ENCODE measurements around the gene F10.

F10 gene

DNA sequence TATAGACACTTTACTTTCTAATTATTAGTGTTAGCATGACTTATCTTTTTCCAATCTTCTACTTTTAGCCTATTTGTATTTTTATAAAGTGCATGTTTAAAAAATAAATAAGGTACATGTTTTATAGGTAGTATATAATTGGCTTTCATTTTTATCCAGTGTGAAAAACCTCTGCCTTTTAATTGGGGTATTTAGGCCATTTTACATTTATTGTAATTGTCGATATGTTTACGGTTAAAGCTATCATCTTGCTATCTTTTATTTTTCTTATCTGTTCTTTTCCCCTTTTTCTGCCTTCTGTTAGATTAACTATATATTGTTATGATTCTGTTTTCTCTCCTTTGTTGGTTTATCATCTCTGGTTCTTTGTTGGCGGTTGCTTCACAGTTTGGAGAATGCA lies 45.0 kb downstream of the F10 start:
- DNase-seq (ENCODE audit: low read depth in 1 of 2, low spot score in 1 of 2) = no peak

DNA sequence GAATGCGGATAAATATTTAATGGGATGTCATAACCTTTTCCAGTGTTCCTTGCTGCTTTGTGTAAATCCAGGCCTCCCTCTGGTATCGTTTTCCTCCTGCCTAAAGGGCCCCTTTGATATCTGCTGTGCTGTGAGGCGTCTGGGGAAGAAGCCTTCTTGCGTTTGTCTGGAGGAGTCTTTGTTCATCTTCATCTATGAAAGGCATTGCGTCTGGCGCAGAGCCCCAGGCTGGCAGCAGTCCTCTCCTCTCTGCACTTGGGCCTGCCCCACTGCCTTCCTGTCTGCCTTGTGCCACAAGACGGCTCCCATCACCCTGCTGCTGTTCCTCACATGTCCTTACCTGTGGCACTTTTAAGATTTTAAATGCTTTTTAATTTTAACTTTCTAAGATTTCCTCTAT lies 45.6 kb downstream of the F10 start:
- DNase-seq (ENCODE audit: low read depth in 1 of 2, low spot score in 1 of 2) = no peak

DNA sequence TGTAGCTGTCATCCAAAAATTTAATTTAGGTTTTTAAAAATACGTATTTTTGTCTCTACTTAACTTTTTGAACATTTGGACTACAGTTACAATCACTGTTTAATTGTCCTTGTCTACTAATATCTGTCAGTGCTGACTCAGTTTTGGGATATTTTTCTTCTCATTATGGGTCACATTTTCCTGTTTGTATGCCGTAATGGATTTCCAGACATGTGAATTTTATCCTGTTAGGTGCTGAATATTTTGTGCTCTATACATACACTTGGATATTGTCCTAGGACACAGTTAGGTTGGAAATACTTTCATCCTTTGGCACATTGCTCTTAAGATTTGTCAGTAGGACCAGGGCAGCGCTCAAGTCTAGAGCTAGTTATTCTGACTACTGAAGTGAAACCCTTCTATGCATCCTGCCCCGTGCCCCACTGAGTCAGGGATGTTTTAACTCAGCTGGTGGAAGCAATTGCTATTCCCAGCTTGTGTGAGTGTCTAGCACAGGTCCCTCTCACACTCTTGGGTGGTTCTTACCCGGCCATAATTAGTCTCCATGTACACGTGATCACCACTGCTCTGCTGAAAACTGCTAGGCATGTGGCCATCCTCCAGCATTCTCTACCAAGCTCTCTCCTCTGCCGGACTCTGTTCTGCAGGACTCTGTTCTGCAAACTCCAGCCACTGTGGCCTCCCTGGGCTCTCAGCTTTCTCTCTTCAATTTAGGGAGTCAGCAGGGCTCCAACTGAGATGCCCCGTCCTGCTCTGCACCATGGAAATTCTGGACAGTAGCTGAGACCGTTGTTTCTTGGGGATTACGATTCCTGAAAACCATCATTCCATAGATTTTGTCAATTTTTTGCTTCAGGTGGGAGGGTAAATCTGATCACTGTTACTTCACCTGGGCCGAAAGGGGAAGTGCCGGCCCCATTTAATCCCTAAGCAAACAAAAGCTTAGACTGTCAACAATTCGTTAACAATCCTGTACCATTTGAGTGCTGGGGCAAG lies 47.0 kb downstream of the F10 start:
- DNase-seq (ENCODE audit: low read depth in 1 of 2, low spot score in 1 of 2) = no peak

DNA sequence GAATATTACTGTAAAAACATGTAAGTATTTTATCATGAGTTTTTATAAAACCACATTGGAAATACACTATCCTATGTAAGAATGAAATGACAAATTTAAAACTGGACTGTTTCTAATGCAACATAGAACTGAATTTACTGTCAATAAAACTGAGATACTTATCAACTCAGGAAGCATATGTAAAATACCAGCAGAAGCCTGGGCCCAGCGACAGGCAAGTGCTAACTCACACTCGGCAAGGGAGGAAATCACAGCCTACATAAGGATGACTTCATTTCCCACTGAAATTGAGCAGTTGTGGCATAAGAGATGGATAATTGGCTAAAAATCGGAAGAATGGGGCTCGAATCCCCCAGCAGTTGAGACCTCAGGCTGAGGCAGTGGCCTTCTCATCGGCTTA lies 47.9 kb downstream of the F10 start:
- no peak for DNase-seq (ENCODE audit: low read depth in 1 of 2, low spot score in 1 of 2)

DNA sequence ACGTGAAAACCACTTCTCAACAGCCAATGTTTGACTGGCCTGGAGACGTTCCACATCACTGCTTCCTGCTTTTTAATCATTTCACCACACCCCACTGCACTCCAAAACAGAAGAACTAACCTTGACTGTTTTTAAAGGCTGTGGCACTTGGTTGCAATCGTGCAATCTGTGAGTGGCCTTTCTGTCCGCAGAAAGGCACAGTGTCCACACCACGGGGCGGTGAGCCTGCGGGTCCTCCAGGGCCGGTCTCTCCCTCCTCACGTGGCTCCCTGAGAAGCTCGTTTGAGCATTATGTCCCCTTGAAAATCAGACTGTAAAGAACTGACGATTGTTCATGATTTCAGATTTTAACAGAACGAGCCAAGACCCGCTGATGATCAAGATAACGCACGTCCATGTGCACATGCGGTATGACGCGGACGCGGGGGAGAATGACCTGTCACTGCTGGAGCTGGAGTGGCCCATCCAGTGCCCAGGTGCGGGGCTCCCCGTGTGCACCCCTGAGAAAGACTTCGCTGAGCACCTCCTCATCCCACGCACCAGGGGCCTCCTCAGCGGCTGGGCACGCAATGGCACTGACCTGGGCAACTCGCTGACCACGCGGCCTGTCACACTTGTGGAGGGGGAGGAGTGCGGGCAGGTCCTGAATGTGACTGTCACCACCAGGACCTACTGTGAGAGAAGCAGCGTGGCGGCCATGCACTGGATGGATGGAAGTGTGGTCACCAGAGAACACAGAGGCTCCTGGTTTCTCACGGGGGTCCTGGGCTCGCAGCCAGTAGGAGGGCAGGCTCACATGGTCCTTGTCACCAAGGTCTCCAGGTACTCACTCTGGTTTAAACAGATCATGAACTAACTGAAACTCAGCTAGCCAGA lies 48.9 kb downstream of the F10 start:
- DNase-seq (ENCODE audit: low read depth in 1 of 2, low spot score in 1 of 2) = no peak

DNA sequence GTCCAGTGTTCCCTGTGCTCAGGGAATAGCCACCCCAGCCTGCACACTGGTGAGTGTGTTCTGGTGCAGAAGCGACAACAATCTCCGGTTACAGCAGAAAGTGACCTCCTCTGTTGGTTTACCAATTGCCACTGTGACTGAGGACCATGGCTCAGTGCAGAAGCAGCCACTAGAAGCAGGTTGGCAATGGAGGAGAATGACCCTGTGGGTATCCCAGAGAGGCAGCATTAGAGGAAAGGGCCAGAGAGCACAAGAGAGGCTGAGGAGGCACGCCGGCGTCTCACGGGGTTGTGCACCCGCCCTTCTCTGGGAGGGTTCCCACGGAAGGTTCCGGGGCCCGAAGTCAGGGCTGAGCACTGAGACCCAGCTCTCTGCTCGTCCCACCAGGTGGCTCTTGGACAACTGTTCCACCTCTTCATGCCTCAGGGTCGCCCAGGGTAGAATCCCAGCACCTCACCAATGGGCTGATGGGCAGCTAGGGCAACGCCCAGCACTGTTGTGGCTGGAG lies 49.9 kb downstream of the F10 start:
- DNase-seq (ENCODE audit: low read depth in 1 of 2, low spot score in 1 of 2) = no peak

DNA sequence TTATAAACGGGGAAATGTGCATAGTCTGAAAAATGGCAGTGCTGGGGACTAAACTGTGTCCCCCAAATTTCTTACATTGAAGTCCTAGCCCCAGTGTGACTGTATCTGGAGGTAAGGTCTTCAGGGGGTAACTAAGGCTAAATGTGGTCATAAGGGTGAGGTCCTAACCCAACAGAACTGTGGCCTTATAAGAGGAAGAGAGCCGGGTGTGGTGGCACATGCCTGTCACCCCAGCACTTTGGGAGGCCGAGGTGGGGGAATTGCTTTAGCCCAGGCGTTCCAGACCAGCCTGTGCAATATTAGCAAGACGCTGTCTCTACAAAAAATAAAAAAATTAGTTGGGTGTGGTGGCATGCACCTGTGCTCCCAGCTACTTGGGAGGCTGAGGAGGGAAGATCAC lies 53.7 kb downstream of the F10 start:
- DNase-seq (ENCODE audit: low read depth in 1 of 2, low spot score in 1 of 2) = no peak

DNA sequence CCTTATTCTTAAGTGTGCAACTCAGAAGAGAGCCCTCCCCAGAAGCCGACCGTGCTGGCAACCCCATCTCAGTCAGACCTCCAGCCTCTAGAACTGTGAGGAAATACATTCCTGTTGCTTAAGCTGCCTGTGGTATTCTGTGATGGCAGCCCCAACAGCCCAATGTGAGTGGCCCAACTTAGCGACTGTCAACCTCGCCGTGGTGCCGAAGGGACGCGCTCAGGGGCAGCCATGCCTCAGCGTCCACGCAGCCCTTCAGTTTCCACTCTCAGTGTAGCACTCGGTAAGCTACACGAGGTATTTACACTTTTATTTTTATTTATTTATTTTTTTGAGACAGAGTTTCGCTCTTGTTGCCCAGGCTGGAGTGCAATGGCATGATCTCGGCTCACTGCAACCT lies 54.2 kb downstream of the F10 start:
- DNase-seq (ENCODE audit: low read depth in 1 of 2, low spot score in 1 of 2) = no peak

DNA sequence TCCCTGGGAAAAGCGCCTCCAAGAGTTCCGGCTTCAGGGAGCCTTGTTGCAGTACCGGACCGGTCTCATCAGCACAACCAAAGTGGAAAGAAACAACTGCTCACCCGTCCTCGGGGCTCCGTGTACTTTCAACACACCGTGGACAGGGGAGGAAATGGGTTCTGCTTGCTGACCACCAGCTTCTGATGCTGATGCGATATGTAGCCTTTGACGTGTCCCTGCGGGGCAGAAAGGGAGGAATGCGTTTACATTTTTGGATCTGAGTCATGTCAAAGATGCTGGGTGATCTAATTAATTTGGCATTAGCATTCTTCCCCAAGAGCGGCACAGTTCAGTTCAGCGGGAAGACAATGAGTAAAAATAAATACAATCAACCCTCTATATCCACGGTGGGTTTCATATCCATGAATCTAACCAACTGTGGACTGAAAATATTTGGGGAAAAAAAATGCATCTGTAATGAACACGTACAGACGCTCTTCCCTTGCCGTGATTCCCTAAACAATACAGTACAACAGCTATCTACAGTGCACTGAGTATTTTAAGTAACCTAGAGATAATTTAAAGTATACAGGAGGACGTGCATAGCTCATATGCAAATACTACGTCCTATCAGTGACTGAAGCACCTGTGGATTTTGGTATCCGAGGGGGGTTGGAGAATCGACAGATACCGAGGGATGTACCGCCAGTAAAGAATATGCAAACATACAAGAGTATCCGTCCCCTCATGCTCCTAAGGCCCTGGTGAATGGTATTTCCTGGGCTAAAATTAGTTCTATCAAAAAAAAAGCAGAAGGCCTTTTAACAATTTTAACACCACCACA lies 55.7 kb downstream of the F10 start:
- no peak for DNase-seq (ENCODE audit: low read depth in 1 of 2, low spot score in 1 of 2)

DNA sequence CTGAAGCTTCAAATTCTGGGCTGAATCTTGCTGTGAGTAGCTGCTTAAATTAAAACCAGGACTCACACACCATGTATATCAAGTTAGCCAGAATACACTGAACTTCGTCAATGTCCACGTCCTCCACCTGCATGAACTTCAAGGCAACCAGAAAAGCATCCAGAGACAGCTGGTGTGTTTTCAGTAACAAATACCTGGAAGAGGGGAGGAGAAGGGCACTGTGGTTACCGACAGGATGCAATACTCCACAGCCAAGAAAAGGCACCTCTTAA lies 56.2 kb downstream of the F10 start:
- DNase-seq (ENCODE audit: low read depth in 1 of 2, low spot score in 1 of 2) = no peak

DNA sequence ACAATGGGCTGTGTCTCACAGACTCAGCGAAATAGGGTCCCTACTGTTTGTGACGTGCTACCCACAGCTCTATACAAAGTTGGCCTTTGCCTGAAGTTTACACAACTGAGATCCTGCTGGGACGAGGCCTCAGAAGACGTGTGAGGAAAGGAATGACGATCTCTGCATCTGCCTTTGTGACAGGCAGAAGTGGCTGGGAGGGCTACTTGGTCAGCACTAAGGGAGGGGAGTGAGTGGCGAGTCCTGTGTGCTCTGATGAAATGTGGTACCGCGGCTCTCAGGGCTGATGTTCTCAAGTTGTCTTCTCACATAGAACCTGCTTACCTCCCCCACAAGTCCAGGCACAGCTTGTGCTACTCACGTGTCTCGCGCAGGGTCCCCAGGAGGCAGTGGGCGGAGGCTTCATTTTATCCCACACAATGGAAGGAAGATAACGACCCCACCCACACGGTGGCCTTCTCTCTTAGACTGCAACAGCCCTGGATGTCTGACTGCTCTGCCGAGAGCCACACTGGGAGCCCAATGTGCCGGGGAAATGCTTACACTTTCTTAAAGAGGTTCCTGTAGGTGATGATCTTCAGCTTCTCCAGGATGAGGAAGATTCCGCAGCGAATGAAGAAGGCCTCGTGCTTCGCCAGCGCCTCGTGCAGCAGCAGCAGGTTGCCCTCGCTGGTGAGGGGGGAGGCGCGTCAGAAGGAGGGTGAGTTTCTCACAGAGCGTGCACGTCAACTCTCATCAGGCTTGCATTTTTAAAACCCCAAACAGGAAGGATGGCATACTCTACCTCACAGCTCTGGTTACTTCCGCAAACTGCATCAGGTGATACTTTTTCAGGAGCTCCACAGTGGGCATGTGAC lies 57.0 kb downstream of the F10 start:
- no peak for DNase-seq (ENCODE audit: low read depth in 1 of 2, low spot score in 1 of 2)

DNA sequence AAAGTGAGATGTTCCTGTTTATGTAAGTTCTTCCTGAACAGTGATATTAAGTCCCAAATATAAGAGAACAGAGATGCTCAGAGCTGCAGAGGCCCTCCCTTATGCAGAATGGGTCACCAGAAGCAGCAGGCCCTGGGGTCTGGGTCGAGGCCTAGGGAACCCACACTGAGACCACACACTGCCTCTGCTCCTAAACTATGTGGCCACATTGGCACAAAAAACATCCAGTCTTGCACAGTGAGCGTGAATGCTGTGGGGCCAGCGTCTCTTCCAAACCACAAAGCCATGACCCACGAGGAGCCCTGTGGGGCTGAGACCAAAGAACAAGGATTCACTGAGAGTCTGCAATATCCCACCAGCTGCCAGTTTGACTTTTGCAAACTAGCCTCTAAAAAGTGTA lies 59.4 kb downstream of the F10 start:
- DNase-seq (ENCODE audit: low read depth in 1 of 2, low spot score in 1 of 2) = no peak

DNA sequence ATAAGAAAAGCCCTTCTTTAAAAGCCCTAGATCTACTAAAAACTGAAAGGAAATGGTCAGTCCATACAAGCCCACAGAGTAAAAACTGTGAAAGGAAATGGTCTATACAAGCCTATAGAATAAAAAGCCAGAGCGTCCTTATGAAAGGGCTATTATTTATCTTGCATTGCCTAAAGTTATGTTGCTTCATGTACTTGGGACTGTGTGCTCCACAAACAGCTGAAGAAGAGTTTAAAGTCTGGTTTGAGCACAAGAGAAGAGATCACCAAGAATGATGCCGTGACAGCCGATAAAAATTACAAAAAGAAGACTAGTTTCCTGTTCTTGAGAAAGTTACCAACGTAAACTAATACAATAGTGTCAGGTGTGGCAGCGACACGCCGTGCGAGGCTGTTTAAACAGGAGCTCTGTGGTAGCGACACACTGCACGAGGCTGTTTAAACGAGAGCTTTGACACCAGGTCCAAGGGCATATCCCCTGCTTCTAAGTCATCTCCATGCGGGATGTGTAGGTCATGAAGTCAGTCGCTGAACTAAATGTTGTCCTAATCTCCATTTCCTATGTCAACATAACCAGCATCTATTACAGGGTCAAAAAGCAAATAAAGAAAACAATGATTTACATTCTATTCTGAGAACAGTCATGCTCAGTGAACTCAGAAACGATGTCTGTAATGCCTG lies 61.0 kb downstream of the F10 start:
- DNase-seq (ENCODE audit: low read depth in 1 of 2, low spot score in 1 of 2) = no peak

DNA sequence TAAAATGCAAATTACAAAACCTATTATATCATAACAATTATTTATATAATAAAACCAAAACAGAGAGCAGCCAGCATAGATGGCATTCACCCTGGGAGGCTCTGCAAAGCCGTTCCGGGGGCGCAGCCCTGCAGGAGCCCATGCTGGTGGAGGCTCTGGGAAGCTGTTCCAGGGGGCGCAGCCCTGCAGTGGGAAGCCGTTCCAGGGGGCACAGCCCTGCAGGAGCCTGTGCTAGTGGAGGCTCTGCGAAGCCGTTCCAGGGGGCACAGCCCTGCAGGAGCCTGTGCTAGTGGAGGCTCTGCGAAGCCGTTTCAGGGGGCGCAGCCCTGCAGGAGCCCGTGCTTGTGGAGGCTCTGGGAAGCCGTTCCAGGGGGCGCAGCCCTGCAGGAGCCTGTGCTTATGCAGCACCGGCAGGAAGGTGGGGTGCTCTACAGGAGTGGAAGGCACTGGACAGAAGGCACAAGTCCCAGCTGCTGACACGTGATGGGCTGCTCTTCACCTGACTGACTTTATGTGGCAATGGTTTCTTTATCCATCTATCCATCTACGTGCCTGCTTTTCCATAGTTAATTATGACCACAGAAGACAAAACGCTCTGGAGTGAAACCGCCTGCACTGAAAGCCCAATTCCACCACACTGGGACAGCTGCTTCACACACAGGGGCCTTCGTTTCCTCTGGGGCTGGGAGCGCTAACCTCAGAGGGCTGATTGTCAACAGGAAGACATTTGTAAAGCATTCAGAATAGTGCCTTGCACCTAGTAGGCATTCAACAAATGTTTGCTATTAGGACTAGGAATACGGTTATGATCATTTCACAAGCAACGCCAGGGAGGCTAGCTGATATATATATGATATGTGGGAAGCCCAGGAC lies 62.2 kb downstream of the F10 start:
- DNase-seq (ENCODE audit: low read depth in 1 of 2, low spot score in 1 of 2) = no peak

DNA sequence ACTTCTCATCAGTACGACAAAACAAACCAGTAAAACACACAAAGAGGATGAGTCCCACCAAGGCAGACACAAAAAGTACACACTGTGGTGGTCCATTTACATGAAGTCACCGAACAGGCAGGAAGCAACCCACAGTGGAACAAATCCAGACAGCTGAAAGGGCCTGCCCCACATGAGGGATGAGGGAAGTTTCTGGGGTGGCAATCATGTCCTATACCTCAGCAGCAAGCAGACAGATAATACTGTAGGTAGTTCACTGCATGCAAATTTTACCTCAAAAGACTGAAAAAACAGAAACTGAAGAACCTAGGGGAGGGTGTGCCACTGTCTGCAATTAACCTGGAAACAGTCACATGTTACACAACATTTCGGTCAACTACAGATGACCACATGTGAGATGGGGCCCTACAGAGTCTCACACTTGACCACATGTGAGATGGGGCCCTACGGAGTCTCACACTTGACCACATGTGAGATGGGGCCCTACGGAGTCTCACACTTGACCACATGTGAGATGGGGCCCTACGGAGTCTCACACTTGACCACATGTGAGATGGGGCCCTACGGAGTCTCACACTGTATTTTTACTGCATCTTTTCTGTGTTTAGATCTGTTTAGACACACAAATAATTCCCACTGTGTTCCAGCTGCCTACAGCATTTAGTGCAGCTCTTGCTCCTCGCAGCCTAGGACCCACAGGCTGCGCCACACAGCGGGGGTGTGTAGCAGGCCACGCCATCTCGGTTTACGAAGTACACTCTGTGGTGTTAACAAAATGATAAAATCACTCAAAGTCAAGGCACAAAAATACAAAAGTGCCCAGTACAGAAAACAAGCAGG lies 63.7 kb downstream of the F10 start:
- DNase-seq (ENCODE audit: low read depth in 1 of 2, low spot score in 1 of 2) = no peak

DNA sequence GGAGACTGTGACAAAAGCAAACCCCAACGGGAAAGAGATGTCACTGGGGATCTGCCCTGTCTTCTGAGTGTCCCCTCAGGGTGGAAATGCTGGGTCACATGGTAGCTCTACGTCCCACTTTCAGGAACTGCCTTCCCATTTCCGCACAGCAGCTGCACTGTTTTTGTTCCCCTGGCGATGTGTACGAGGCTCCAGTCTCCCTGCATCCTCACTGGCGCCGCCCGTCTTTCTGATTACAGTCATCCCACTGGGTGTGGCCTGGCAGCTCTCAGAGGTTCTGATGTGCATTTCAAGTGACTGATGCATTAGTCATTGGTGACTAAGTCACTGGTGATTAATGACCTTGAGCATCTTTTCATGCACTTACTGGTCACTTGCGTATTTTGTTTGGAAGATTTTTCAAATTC lies 64.7 kb downstream of the F10 start:
- DNase-seq (ENCODE audit: low read depth in 1 of 2, low spot score in 1 of 2) = peak in 1 of 2 donors; percentile 48

DNA sequence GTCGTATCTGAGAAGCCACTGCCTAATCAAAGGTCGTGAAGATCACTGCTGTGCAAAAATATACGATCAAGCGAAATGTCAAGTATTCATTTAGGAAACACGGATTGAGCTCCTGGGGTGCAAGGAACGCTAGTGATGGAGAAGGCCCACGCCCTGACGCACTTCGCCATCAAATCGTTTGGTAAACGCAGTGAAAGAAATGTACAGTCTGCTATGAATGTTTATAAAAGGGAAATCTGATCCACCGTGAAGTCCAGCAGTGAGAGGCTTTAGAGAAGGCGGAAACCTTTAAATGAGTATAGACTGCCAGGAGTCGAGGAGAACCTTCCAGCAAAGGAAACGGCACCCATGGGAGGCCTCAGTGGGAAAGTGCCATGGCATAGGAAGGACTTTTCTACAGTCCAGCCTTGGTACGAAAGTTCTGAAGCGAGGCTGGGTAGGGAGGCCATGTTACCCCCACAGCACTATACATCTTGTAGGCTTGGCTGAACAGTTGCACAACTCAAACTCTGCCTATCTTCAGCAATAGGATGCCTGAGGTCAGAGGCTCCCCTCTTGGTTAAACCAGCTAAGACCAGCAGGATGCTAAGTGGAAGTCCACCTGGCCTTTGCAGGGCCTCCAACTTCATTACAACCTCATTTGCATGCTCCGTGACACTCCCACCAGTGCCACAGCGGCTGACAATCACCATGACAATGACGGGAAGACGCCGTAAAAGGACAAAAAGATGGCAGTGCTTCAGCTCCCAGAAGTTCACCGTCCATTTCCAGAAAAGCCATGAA lies 65.5 kb downstream of the F10 start:
- DNase-seq (ENCODE audit: low read depth in 1 of 2, low spot score in 1 of 2) = no peak

Data from stimulated activated CD4-positive, alpha-beta T cell treated with anti-CD3 and anti-CD28 coated beads, Interleukin-15, amount 100 ng/mL, for 1 hour (primary cell).